H1 (cell line): ENCODE results near the gene GRK5. TPM values are rescaled to one million over a fixed set of nuclear protein-coding genes. Genes with fewer than 3 reads are reported as not detected.

Source experiments
- CTCF ChIA-PET: fragments of 300-600 bp; sonication (Branson Sonifier 250); formaldehyde crosslinking; loops from one replicate; lab custom pipeline; 2021; ENCODE audit not compliant: partially characterized antibody; lab: Charles Lee
- POLR2A ChIA-PET: fragments of 300-600 bp; sonication (Branson Sonifier 250); formaldehyde crosslinking; loops from one replicate; lab custom pipeline; 2021; ENCODE audit warnings: inconsistent platforms; ENCODE audit not compliant: partially characterized antibody; lab: Charles Lee
- DNase-seq, 2 experiments: peaks; one replicate each; pipeline versions ENCODE4 v3.0.0 to v3.0.0-alpha.2; 2010 to 2022; ENCODE audit warnings: low spot score in 2 of 2, low read depth in 1 of 2, mixed read lengths in 1 of 2
- FAIRE-seq: peaks from 2 replicates; lab custom pipeline; 2011; peaks lifted over from hg19 to GRCh38; lab: Jason Lieb, UNC
- H2AFZ ChIP-seq: 2 replicates; pipeline ENCODE4 v1.8.1; 2012; ENCODE audit warnings: low read length, inconsistent platforms
- H2AK5ac ChIP-seq: 2 replicates; pipeline ENCODE4 v1.6.1; 2013; ENCODE audit warnings: low read depth, low read length
- H2BK120ac ChIP-seq: replicated peaks from 2 replicates; pipeline ENCODE3; 2013; ENCODE audit warnings: low read depth, low read length, inconsistent platforms
- H2BK12ac ChIP-seq: 2 replicates; pipeline ENCODE4 v1.6.1; 2013; ENCODE audit warnings: low read depth, low read length
- H2BK15ac ChIP-seq: 2 replicates; pipeline ENCODE4 v1.6.1; 2013; ENCODE audit warnings: low read length
- H2BK20ac ChIP-seq: 2 replicates; pipeline ENCODE4 v1.6.1; 2013; ENCODE audit warnings: low read length
- H2BK5ac ChIP-seq: 2 replicates; pipeline ENCODE4 v1.6.1; 2013; ENCODE audit warnings: low read depth, low read length
- H3K14ac ChIP-seq: 2 replicates; pipeline ENCODE4 v1.6.1; 2013; ENCODE audit warnings: inconsistent platforms; ENCODE audit not compliant: insufficient read length
- H3K18ac ChIP-seq: 2 replicates; pipeline ENCODE4 v1.6.1; 2013; ENCODE audit warnings: low read length; ENCODE audit errors: extremely low read depth
- H3K23ac ChIP-seq: 2 replicates; pipeline ENCODE4 v1.6.1; 2013; ENCODE audit warnings: inconsistent platforms; ENCODE audit not compliant: insufficient read length
- H3K23me2 ChIP-seq: 2 replicates; pipeline ENCODE4 v1.6.1; 2013; ENCODE audit warnings: low read depth, low read length
- H3K27ac ChIP-seq: 2 replicates; pipeline ENCODE4 v1.6.1; 2011; ENCODE audit warnings: low read depth, low read length, inconsistent platforms
- H3K27me3 ChIP-seq, 4 experiments: replicated peaks in 1 of 4; 1 replicate in 1 of 4; 2 replicates in 3 of 4; pipeline versions ENCODE4 v1.6.1 to v1.8.1; 2011 to 2013; ENCODE audit warnings: low read length in 3 of 4, mild to moderate bottlenecking in 3 of 4, inconsistent platforms in 2 of 4, mixed read lengths in 2 of 4, moderate library complexity in 1 of 4; ENCODE audit not compliant: control insufficient read depth in 3 of 4, insufficient read depth in 3 of 4; ENCODE audit errors: extremely low read depth in 1 of 4
- H3K36me3 ChIP-seq, 4 experiments: 2 replicates each; pipeline versions ENCODE4 v1.6.1 to v1.8.1; 2011 to 2013; ENCODE audit warnings: mild to moderate bottlenecking in 4 of 4, low read length in 3 of 4, moderate library complexity in 2 of 4, control low read depth in 1 of 4, inconsistent platforms in 1 of 4; ENCODE audit not compliant: insufficient read depth in 4 of 4, control insufficient read depth in 2 of 4
- H3K4ac ChIP-seq: replicated peaks from 2 replicates; pipeline ENCODE3; 2013; ENCODE audit warnings: low read length, low read depth, mixed read lengths, inconsistent platforms; ENCODE audit not compliant: insufficient read length
- H3K4me1 ChIP-seq, 4 experiments: replicated peaks in 1 of 4; 1 replicate in 1 of 4; 2 replicates in 3 of 4; pipeline versions ENCODE4 v1.6.1 to v1.8.1; 2011 to 2013; ENCODE audit warnings: low read length in 3 of 4, inconsistent platforms in 2 of 4, mixed read lengths in 1 of 4; ENCODE audit not compliant: insufficient read depth in 4 of 4, control insufficient read depth in 3 of 4
- H3K4me2 ChIP-seq, 2 experiments: 2 replicates each; pipeline versions ENCODE4 v1.6.1 to v1.8.1; 2011 to 2013; ENCODE audit warnings: low read depth in 2 of 2, low read length in 2 of 2, control low read depth in 1 of 2, inconsistent platforms in 1 of 2, mild to moderate bottlenecking in 1 of 2; ENCODE audit not compliant: insufficient read depth in 1 of 2
- H3K4me3 ChIP-seq, 4 experiments: fragments of 200-600, 300-600 bp in 1 of 4; sonication (generic), shearing (Covaris generic), sonication (Bioruptor Twin) in 1 of 4; 2 replicates each; pipeline versions ENCODE4 v1.5.1 to v1.8.1; 2011 to 2016; ENCODE audit warnings: low read length in 4 of 4, low read depth in 3 of 4, control low read depth in 2 of 4, inconsistent platforms in 2 of 4, mild to moderate bottlenecking in 2 of 4, mixed read lengths in 1 of 4, moderate library complexity in 1 of 4; ENCODE audit not compliant: insufficient read depth in 2 of 4; ENCODE audit errors: extremely low read depth in 1 of 4
- H3K56ac ChIP-seq: replicated peaks from 2 replicates; pipeline ENCODE3; 2013; ENCODE audit warnings: low read depth, mild to moderate bottlenecking, mixed read lengths, low read length, inconsistent platforms; ENCODE audit not compliant: insufficient read length
- H3K79me1 ChIP-seq: 2 replicates; pipeline ENCODE4 v1.6.1; 2013; ENCODE audit warnings: low read depth, low read length, control low read depth
- H3K79me2 ChIP-seq, 2 experiments: 2 replicates each; pipeline versions ENCODE4 v1.6.1 to v1.8.1; 2012 to 2013; ENCODE audit warnings: low read length in 2 of 2, mild to moderate bottlenecking in 2 of 2, inconsistent platforms in 1 of 2; ENCODE audit not compliant: insufficient read depth in 2 of 2, control insufficient read depth in 1 of 2
- H3K9ac ChIP-seq, 4 experiments: replicated peaks in 1 of 4; 1 replicate in 1 of 4; 2 replicates in 3 of 4; pipeline versions ENCODE4 v1.6.1 to v1.8.1; 2011 to 2013; ENCODE audit warnings: low read depth in 3 of 4, low read length in 3 of 4, control low read depth in 2 of 4, mild to moderate bottlenecking in 2 of 4, moderate library complexity in 2 of 4, inconsistent platforms in 1 of 4; ENCODE audit errors: extremely low read depth in 1 of 4
- H3K9me3 ChIP-seq, 2 experiments: 2 replicates each; pipeline versions ENCODE4 v1.6.1 to v1.8.1; 2012 to 2013; ENCODE audit warnings: mild to moderate bottlenecking in 2 of 2, moderate library complexity in 2 of 2, control low read depth in 1 of 2, inconsistent platforms in 1 of 2, low read depth in 1 of 2, low read length in 1 of 2, mixed read lengths in 1 of 2; ENCODE audit not compliant: insufficient read depth in 2 of 2
- H4K20me1 ChIP-seq, 2 experiments: replicated peaks in 1 of 2; 2 replicates each; pipeline versions ENCODE3 to v1.8.1; 2011 to 2013; ENCODE audit warnings: inconsistent platforms in 2 of 2, low read length in 2 of 2, mild to moderate bottlenecking in 1 of 2; ENCODE audit not compliant: insufficient read depth in 2 of 2, control insufficient read depth in 1 of 2
- H4K5ac ChIP-seq: 2 replicates; pipeline ENCODE4 v1.6.1; 2013; ENCODE audit warnings: low read length, low read depth, mixed read lengths, inconsistent platforms; ENCODE audit not compliant: insufficient read length
- H4K8ac ChIP-seq: 2 replicates; pipeline ENCODE4 v1.8.0; 2013; ENCODE audit warnings: mild to moderate bottlenecking, moderate library complexity, low read length, inconsistent platforms; ENCODE audit not compliant: insufficient read depth; ENCODE audit errors: extremely low read depth
- H4K91ac ChIP-seq: replicated peaks from 2 replicates; pipeline ENCODE3; 2013; ENCODE audit warnings: low read length, mixed read lengths, inconsistent platforms; ENCODE audit not compliant: insufficient read length
- WGBS, 2 experiments: shearing (Covaris generic) in 1 of 2; methylation state at CpG; one replicate each; pipeline versions ENCODE4 v1.1.6 to v1.1.7; 2013 to 2015; ENCODE audit warnings: low lambda C conversion rate in 2 of 2, mixed read lengths in 2 of 2, inconsistent platforms in 1 of 2, low coverage in 1 of 2, missing lambda C conversion rate in 1 of 2; ENCODE audit not compliant: insufficient replicate concordance in 2 of 2, insufficient coverage in 1 of 2, insufficient read length in 1 of 2; ENCODE audit errors: extremely low coverage in 1 of 2, missing lambda C conversion rate in 1 of 2; 5-methylcytosine and 5-hydroxymethylcytosine counted together
- polyA plus RNA-seq, 7 experiments: library from polyadenylated mRNA; depleted of rRNA in 3 of 7; stranded (reverse) in 5 of 7; unstranded in 2 of 7; fragments of >200 nt in 5 of 7; fragments of 200-250 nt in 2 of 7; gene quantifications; 1 replicate in 5 of 7; 2 replicates in 1 of 7; 4 replicates in 1 of 7; pipeline versions ENCODE4 v1.2.1 to v1.2.3, GENCODE V29; 2011 to 2013; ENCODE audit warnings: missing spikeins in 2 of 7, mixed read lengths in 2 of 7
- total RNA-seq: library from RNA; stranded (reverse); fragmentation: NEBNext Ultra II Directional; extraction: Animal tissue kit (Norgen Biotek cat#: 25700); gene quantifications from 2 replicates; pipeline ENCODE4 v1.2.1, GENCODE V29; 2021
- TF ChIP-seq, protein P1 (sequence below): IDR thresholded peaks from 2 replicates; pipeline ENCODE4 v1.6.1; 2012; ENCODE audit warnings: inconsistent platforms
- TF ChIP-seq, protein P2 (sequence below): IDR thresholded peaks from 2 replicates; pipeline ENCODE4 v1.6.1; 2011; ENCODE audit warnings: low read length, improper control_type of control experiment
- TF ChIP-seq, protein P3 (sequence below), 3 experiments: IDR thresholded peaks; 1 replicate in 2 of 3; 2 replicates in 1 of 3; pipeline versions ENCODE4 v1.5.1 to v1.6.1; 2011; ENCODE audit warnings: low read length in 3 of 3, mild to moderate bottlenecking in 3 of 3, inconsistent platforms in 2 of 3, low read depth in 1 of 3, moderate library complexity in 1 of 3; ENCODE audit not compliant: insufficient read depth in 1 of 3; ENCODE audit errors: control extremely low read depth in 1 of 3

GRK5 gene
- total and polyA plus RNA-seq, 2 of the 8 experiments (the other 6 are each of a cell fraction or from before 2014, with no cell fraction given), result 0.54 to 2.5 TPM

DNA sequence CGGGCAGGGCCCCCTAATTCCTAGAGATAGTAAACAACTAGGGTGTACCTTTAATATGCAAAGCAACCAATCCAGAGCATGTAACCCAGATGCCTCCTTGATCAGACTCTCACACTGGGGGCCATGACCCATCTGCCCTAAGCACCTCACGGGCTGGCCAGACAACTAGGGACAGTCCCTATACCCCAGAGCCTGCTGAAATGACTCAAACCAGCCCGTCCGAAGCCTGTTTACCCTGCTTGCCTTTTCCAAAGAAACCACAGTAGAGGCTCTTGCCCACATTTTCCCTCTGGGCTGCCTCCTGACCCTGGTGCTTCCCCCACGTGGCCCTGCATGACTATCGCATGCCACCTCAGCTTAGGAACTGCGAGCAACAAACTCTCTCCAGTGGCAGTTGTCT, 288.9 kb downstream of the GRK5 start:
- Histone ChIP-seq H4K5ac (no peak overlapping the region), H2BK20ac (no peak overlapping the region), H3K36me3 (no peaks in the 10 kb centered on the region), H2AK5ac (no peak overlapping the region), H3K23ac (no peak overlapping the region), H3K4me2 (no peak overlapping the region), H2BK120ac (no peak overlapping the region), H2BK15ac (no peak overlapping the region), H3K79me2 (no peaks in the 10 kb centered on the region), H3K4ac (no peak overlapping the region), H4K8ac (peak overlapping the region; percentile 19; the same call in 1 of the 2 replicates), H3K4me3 (no peak overlapping the region), H3K27me3 (no peaks in the 10 kb centered on the region; a peak in 2 of 7 replicates), H4K91ac (no peak overlapping the region), H2AFZ (no peak overlapping the region), H3K18ac (no peak overlapping the region), H3K9me3 (no peaks in the 10 kb centered on the region), H2BK12ac (no peak overlapping the region), H3K27ac (no peak overlapping the region), H3K9ac (no peak overlapping the region), H3K4me1 (peaks cover 0 to 4% (median 0%) of the 10 kb centered on the region in 4 experiments; a peak in 3 of 7 replicates), H3K56ac (no peak overlapping the region), H3K79me1 (no peaks in the 10 kb centered on the region; the same call in 1 of the 2 replicates)
- DNase-seq (no peak), FAIRE-seq (no peak)
- ChIA-PET CTCF (interaction anchor here (1.5 kb wide), 1 partner anchor 51 kb away, joined by 5 read pairs; no protein-coding TSS in a partner anchor), POLR2A (no interaction called here)
- 78% methylated on average over 7 of the region's 7 CpGs; no CpG with 5 or more reads in 1 of the 2 experiments for WGBS, 2 experiments
- TF ChIP-seq, protein P1, sequence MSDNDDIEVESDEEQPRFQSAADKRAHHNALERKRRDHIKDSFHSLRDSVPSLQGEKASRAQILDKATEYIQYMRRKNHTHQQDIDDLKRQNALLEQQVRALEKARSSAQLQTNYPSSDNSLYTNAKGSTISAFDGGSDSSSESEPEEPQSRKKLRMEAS, result peak; percentile 62; the same call in 1 of the 2 replicates
- TF ChIP-seq, protein P2, sequence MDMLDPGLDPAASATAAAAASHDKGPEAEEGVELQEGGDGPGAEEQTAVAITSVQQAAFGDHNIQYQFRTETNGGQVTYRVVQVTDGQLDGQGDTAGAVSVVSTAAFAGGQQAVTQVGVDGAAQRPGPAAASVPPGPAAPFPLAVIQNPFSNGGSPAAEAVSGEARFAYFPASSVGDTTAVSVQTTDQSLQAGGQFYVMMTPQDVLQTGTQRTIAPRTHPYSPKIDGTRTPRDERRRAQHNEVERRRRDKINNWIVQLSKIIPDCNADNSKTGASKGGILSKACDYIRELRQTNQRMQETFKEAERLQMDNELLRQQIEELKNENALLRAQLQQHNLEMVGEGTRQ, result no peak
- TF ChIP-seq, protein P3, sequence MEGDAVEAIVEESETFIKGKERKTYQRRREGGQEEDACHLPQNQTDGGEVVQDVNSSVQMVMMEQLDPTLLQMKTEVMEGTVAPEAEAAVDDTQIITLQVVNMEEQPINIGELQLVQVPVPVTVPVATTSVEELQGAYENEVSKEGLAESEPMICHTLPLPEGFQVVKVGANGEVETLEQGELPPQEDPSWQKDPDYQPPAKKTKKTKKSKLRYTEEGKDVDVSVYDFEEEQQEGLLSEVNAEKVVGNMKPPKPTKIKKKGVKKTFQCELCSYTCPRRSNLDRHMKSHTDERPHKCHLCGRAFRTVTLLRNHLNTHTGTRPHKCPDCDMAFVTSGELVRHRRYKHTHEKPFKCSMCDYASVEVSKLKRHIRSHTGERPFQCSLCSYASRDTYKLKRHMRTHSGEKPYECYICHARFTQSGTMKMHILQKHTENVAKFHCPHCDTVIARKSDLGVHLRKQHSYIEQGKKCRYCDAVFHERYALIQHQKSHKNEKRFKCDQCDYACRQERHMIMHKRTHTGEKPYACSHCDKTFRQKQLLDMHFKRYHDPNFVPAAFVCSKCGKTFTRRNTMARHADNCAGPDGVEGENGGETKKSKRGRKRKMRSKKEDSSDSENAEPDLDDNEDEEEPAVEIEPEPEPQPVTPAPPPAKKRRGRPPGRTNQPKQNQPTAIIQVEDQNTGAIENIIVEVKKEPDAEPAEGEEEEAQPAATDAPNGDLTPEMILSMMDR (IDR thresholded peaks at IDR 0.05; ENCODE audit: control extremely low read depth in 1 of 3, insufficient read depth in 1 of 3, low read depth in 1 of 3, low read length in 3 of 3), result peak in 1 of 3 experiments; percentile 18; a peak in 1 of 4 replicates
- TF ChIP-seq, all 59 proteins: peak for 2
- Histone ChIP-seq H4K20me1 (peaks cover 0 to 1% of the 10 kb centered on the region in 2 experiments), H3K23me2 (no peaks in the 10 kb centered on the region), H2BK5ac (no peak overlapping the region), H3K14ac (no peak overlapping the region)
